Lower lobe of right lung (tissue), 2 donors: ENCODE data around the gene SLC22A31. TPM values are rescaled to one million over a fixed set of nuclear protein-coding genes. Genes with fewer than 3 reads are reported as not detected.

ENCODE experiments used
- ATAC-seq, 2 donors: fragments of 200-7000 bp; cut with Tn5 transposase; one replicate each; pipeline ENCODE4 v1.9.1; 2020 to 2022; ENCODE audit warnings: mild to moderate bottlenecking in 2 of 2, moderate library complexity in 2 of 2
- DNase-seq: peaks from one replicate; pipeline ENCODE4 v3.0.0-alpha.2; 2020
- H3K27ac ChIP-seq: fragments of 200-600 bp; one replicate; pipeline ENCODE4 v1.8.0; 2022
- H3K27me3 ChIP-seq: fragments of 200-600 bp; one replicate; pipeline ENCODE4 v1.8.0; 2022; ENCODE audit warnings: low read depth
- H3K36me3 ChIP-seq: fragments of 200-600 bp; one replicate; pipeline ENCODE4 v1.8.0; 2022; ENCODE audit warnings: mild to moderate bottlenecking
- H3K4me1 ChIP-seq: fragments of 200-600 bp; one replicate; pipeline ENCODE4 v1.8.0; 2022
- H3K4me3 ChIP-seq: fragments of 200-600 bp; one replicate; pipeline ENCODE4 v1.8.0; 2022; ENCODE audit warnings: mild to moderate bottlenecking
- H3K9me3 ChIP-seq: fragments of 200-600 bp; one replicate; pipeline ENCODE4 v1.8.0; 2022
- intact Hi-C: fragments of 100-400 bp; cut with DNase I; formaldehyde crosslinking; loops from one replicate; pipeline ENCODE4 v1.11.0; 2022
- total RNA-seq: library from RNA; stranded (reverse); fragmentation: NEBNext Ultra II Directional; extraction: Animal tissue kit (Norgen Biotek cat#: 25700); gene quantifications from one replicate; pipeline ENCODE4 v1.2.1, GENCODE V29; 2021
- TF ChIP-seq, protein P1 (sequence below): fragments of 200-600 bp; IDR thresholded peaks from one replicate; pipeline ENCODE4 v1.8.0; 2022; ENCODE audit warnings: antibody characterized with exemption, mild to moderate bottlenecking
- donor health status: DM: no; HTN: yes; CAD: no; lungs with severe emphysema.

The SLC22A31 gene
- total RNA-seq, 1 donor from 2014 or later = 132 TPM

DNA sequence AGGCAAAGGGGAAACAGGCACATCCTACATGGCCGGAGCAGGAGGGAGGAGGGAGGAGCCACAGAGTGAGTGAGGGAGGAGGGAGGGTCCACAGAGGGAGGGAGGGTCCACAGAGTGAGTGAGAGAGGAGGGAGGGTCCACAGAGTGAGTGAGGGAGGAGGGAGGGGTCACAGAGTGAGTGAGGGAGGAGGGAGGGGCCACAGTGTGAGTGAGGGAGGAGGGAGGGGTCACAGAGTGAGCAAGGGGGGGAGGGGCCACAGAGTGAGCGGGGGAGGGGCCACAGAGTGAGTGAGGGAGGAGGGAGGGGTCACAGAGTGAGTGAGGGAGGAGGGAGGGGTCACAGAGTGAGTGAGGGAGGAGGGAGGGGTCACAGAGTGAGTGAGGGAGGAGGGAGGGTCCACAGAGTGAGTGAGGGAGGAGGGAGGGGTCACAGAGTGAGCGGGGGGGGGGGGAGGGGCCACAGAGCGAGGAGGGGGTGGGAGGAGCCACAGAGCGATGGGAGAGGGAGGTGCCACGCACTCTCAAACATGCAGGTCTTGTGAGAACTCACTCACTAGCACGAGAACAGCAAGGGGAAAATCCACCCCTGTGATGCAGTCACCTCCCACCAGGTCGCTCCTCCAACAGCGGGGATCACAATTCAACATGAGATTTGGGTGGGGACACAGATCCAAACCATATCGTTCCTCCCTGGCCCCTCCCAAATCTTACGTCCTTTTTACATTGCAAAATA is 53.1 kb downstream of the SLC22A31 start:
- intact Hi-C loops = no loop called here
- ATAC-seq = no peak
- H3K9me3 ChIP-seq = no peaks in the 10 kb centered on the region
- no peak overlapping the region for H3K27ac ChIP-seq
- no peak for DNase-seq
- H3K36me3 ChIP-seq = peaks cover 68% of the 10 kb centered on the region
- H3K4me3 ChIP-seq = no peak overlapping the region
- no peaks in the 10 kb centered on the region for H3K27me3 ChIP-seq
- TF ChIP-seq, protein P1, sequence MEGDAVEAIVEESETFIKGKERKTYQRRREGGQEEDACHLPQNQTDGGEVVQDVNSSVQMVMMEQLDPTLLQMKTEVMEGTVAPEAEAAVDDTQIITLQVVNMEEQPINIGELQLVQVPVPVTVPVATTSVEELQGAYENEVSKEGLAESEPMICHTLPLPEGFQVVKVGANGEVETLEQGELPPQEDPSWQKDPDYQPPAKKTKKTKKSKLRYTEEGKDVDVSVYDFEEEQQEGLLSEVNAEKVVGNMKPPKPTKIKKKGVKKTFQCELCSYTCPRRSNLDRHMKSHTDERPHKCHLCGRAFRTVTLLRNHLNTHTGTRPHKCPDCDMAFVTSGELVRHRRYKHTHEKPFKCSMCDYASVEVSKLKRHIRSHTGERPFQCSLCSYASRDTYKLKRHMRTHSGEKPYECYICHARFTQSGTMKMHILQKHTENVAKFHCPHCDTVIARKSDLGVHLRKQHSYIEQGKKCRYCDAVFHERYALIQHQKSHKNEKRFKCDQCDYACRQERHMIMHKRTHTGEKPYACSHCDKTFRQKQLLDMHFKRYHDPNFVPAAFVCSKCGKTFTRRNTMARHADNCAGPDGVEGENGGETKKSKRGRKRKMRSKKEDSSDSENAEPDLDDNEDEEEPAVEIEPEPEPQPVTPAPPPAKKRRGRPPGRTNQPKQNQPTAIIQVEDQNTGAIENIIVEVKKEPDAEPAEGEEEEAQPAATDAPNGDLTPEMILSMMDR = no peak
- H3K4me1 ChIP-seq = no peaks in the 10 kb centered on the region

DNA sequence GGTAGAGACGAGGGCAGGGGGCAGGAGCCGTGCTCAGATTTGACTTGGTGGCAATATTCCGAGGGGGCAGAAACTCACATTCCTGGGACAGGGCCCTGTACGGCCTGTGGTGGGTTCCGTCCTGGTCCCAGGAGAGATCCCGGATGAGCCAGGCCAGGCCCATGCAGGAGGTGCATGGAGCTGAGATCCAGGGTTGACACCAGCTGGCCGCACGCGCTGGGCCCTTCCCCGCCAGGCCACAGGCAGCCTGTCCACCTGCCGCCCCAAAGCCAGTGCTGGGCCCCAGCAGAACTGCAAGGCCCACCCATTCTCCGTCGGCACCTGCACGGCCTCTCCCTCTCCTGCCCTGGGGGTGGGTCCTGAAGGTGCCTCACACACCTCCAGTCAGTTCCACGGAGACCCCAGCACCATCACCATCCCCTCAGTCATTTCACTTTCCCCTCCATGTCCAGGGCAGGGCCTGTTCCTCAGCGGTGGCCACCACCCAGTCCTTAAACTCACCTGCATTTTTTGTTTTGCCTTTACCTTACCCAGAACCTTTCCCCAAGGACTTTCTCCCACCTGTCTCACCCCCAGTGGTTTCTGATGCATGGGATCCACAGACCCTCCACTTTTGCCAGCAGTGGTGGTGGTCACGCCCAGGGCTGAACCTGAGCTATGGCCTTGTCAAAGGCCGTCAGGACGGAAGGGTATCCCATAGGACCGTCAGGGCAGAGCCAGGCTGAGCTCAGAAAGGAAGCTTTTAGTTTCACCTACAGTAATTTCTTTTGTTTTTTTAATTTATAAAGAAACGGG is 53.9 kb downstream of the SLC22A31 start:
- DNase-seq = peak; percentile 29
- Histone ChIP-seq H3K27me3 (no peaks in the 10 kb centered on the region), H3K9me3 (no peaks in the 10 kb centered on the region), H3K4me1 (no peaks in the 10 kb centered on the region), H3K4me3 (no peak overlapping the region), H3K27ac (no peak overlapping the region), H3K36me3 (peaks cover 69% of the 10 kb centered on the region)
- TF ChIP-seq, protein P1 = no peak
- no peak for ATAC-seq
- intact Hi-C loops = no loop called here

Other genes starting within 250 kb of the SLC22A31 start
- 14.3 TPM for gene CBFA2T3, start 223.3 kb downstream of the SLC22A31 start, total RNA-seq
- gene ACSF3, start 106.7 kb downstream of the SLC22A31 start, total RNA-seq = 31.7 TPM
- gene CDH15, start 28.8 kb downstream of the SLC22A31 start, total RNA-seq = 0.50 TPM
- 9.7 TPM for gene ZNF778, start 17.2 kb upstream of the SLC22A31 start, total RNA-seq